Urinary bladder (tissue), 4 donors: Measurements from ENCODE around the gene SOWAHA. TPM values are rescaled to one million over a fixed set of nuclear protein-coding genes. Genes with fewer than 3 reads are reported as not detected.
"Not testable (repeated sequence)": the region's sequence is repeated elsewhere in the genome, so short reads cannot be mapped to it uniquely, and the experiment has no call there.

Source experiments
- DNase-seq: peaks from one replicate; pipeline ENCODE4 v3.0.0-alpha.2; 2015; ENCODE audit errors: extremely low spot score
- H3K27ac ChIP-seq: one replicate; pipeline ENCODE4 v1.5.1; 2013; ENCODE audit warnings: low read depth, mild to moderate bottlenecking, moderate library complexity
- H3K36me3 ChIP-seq: one replicate; pipeline ENCODE4 v1.6.1; 2013; ENCODE audit warnings: mild to moderate bottlenecking, moderate library complexity; ENCODE audit not compliant: insufficient read depth
- H3K4me1 ChIP-seq: one replicate; pipeline ENCODE4 v1.6.1; 2013; ENCODE audit warnings: mild to moderate bottlenecking, moderate library complexity; ENCODE audit not compliant: insufficient read depth
- H3K4me3 ChIP-seq: one replicate; pipeline ENCODE4 v1.5.1; 2013; ENCODE audit warnings: low read depth, low read length
- WGBS: extraction: QIAGEN DNeasy Blood & Tissue Kit; methylation state at CpG from one replicate; pipeline ENCODE4 v1.1.7; 2013; 5-methylcytosine and 5-hydroxymethylcytosine counted together
- polyA plus RNA-seq: library from polyadenylated mRNA; stranded (reverse); fragments of 200-250 nt; gene quantifications from one replicate; pipeline ENCODE4 v1.2.3, GENCODE V29; 2013
- total RNA-seq: library from RNA; depleted of rRNA; stranded (reverse); fragments of >200 nt; gene quantifications from one replicate; pipeline ENCODE4 v1.2.3, GENCODE V29; 2014
- donor health status: healthy with polysubstance abuse.
- donor health status: healthy.

Gene SOWAHA
- total and polyA plus RNA-seq, 2 donors, result 0.48 to 0.65 TPM

DNA sequence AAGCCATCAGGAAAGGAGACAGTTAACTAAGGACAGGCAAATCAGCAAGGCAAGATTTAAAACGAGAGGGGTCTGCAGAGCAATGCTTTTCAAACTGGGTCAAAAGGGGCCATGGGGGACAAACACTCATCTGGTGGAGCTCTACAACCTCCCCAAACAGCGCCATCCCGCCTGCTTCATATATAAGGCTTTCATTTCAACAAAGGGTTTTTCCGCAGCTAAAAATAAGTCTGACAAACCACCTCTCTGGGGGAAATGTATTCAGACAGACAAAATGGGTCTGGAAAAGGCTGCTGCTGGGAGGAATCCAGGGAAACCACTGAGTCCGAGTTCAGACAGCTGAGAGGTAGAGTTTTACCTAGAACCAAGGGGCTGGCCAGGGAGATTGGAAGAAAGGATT, 27.7 kb upstream of the SOWAHA start:
- no peak overlapping the region for H3K4me3 ChIP-seq
- 59% methylated on average over 5 of the region's 5 CpGs for WGBS
- no peak for DNase-seq
- H3K36me3 ChIP-seq, result no peaks in the 10 kb centered on the region
- no peaks in the 10 kb centered on the region for H3K4me1 ChIP-seq
- no peak overlapping the region for H3K27ac ChIP-seq

- Histone ChIP-seq H3K4me1 (no peaks in the 10 kb centered on the region), H3K4me3 (no peak overlapping the region), H3K27ac (no peak overlapping the region), H3K36me3 (no peaks in the 10 kb centered on the region)
- 91% methylated on average over 4 of the region's 4 CpGs for WGBS
- no peak for DNase-seq
Measured at GRCh38 chr5:132785864-132786263, 27.2 kb upstream of the SOWAHA start.

DNA sequence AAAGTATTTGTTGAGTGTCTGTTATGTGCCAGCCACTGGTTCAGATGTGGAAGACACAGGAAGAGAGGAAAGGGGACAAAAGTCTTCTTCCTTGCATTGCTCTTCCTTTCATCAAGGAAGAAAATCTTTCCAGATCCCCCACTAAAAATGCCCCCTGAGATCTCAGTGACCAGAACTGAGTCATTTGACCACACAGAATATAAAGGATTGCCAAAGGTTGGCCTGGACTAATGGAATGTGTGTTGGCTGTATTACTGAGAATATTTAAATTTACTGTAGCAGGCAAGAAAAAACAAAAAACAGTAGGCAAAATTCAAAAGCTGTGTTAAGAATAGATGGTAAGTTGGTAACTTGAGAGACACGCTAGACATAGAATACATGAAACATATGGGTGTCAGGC, 26.0 kb upstream of the SOWAHA start:
- Histone ChIP-seq H3K4me3 (no peak overlapping the region), H3K27ac (no peak overlapping the region), H3K36me3 (no peaks in the 10 kb centered on the region), H3K4me1 (no peaks in the 10 kb centered on the region)
- WGBS, result 97% methylated on average over 1 of the region's 1 CpG
- no peak for DNase-seq

GRCh38 chr5:132788508-132788907, 24.6 kb upstream of the SOWAHA start:
- no peak overlapping the region for H3K27ac ChIP-seq
- DNase-seq, result no peak
- no peak overlapping the region for H3K4me3 ChIP-seq
- 95% methylated on average over 1 of the region's 1 CpG for WGBS
- H3K36me3 ChIP-seq, result no peaks in the 10 kb centered on the region
- H3K4me1 ChIP-seq, result no peaks in the 10 kb centered on the region

GRCh38 chr5:132788990-132789886, 23.9 kb upstream of the SOWAHA start:
- WGBS, result 78% methylated on average over 8 of the region's 8 CpGs
- no peaks in the 10 kb centered on the region for H3K4me1 ChIP-seq
- H3K36me3 ChIP-seq, result no peaks in the 10 kb centered on the region
- no peak for DNase-seq
- H3K27ac ChIP-seq, result no peak overlapping the region
- no peak overlapping the region for H3K4me3 ChIP-seq

DNA sequence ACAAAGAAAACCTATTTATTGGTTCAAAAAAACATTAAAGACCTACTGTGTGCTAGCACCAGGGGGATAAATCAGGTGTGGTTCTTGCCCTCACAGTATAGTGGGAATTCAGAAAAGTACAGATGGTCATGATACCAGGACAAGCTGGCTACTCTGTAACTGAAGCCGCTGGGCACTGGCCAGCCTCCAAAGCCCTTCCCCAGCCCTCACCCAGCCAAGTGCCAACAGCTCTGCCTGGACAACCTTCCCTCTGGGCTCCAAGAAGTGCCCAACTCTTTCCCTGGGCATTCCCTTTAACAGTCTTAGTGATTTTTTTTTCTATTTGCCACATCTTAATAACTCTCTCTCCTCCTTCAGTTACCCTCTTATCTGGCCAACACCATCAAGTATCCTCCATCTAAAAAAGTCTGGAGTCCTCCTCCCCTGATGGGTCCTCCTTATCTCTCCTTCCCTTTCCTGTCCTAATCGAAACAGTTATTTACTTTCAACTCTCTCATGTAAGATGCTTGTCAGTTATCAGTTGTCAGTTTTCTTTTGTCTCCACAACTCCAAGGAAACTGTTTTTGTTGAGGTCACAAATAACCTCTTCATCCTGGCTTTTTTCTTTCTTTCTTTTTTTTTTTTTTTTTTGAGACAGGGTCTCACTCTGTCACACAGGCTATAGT, 22.8 kb upstream of the SOWAHA start:
- Histone ChIP-seq H3K36me3 (no peaks in the 10 kb centered on the region), H3K4me3 (no peak overlapping the region), H3K4me1 (no peaks in the 10 kb centered on the region), H3K27ac (no peak overlapping the region)
- no peak for DNase-seq
- WGBS, result 59% methylated on average over 2 of the region's 2 CpGs

DNA sequence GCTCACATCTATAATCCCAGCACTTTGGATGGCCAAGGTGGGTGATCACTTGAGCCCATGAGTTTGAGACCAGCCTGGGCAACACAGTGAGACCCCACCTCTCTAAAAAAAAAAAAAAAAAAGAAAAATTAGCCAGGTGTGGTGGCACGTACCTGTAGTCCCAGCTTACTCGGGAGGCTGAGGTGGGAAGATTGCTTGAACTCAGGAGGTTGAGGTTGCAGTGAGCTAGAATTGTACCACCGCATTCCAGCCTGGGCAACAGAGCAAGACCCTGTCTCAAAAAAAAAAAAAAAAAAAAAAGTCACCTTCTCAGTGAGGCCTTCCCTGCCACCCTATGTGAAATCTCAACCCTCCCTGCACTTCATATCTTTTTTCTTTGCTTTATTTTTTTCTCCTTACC, 22.1 kb upstream of the SOWAHA start:
- Histone ChIP-seq H3K27ac (no peak overlapping the region), H3K4me1 (no peaks in the 10 kb centered on the region), H3K36me3 (no peaks in the 10 kb centered on the region), H3K4me3 (no peak overlapping the region)
- 95% methylated on average over 3 of the region's 3 CpGs for WGBS
- no peak for DNase-seq

- 42% methylated on average over 2 of the region's 2 CpGs for WGBS
- no peaks in the 10 kb centered on the region for H3K4me1 ChIP-seq
- H3K36me3 ChIP-seq, result no peaks in the 10 kb centered on the region
- no peak for DNase-seq
- no peak overlapping the region for H3K4me3 ChIP-seq
- no peak overlapping the region for H3K27ac ChIP-seq
Measured at GRCh38 chr5:132797651-132798050, 15.5 kb upstream of the SOWAHA start.

- 73% methylated on average over 2 of the region's 2 CpGs for WGBS
- no peak overlapping the region for H3K4me3 ChIP-seq
- H3K36me3 ChIP-seq, result no peaks in the 10 kb centered on the region
- no peaks in the 10 kb centered on the region for H3K4me1 ChIP-seq
- DNase-seq, result no peak
- no peak overlapping the region for H3K27ac ChIP-seq
Measured at GRCh38 chr5:132799392-132799791, 13.7 kb upstream of the SOWAHA start.

DNA sequence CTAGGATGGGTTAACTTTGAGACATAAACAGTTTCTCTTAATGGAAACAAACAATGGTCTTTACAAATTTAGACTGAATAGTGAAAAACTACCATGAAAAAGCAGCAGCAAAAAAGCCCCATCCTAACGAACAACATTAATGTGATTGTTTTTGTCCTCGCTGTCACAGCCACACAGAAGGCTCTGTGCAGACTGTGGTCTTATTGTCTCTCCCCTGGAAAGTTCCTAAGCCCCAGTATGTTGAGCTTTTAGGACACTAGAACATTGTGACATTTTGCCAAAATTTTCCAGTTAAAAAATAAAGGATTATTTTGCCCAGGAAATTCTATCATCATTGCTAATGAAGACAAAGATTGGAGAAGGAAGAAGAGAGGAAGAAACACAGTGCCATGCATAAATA, 12.6 kb upstream of the SOWAHA start:
- DNase-seq, result no peak
- H3K27ac ChIP-seq, result no peak overlapping the region
- H3K36me3 ChIP-seq, result no peaks in the 10 kb centered on the region
- no peak overlapping the region for H3K4me3 ChIP-seq
- WGBS, result 77% methylated on average over 2 of the region's 2 CpGs
- H3K4me1 ChIP-seq, result no peaks in the 10 kb centered on the region

- no peaks in the 10 kb centered on the region for H3K36me3 ChIP-seq
- no peak overlapping the region for H3K4me3 ChIP-seq
- H3K27ac ChIP-seq, result no peak overlapping the region
- H3K4me1 ChIP-seq, result no peaks in the 10 kb centered on the region
- WGBS, result 79% methylated on average over 5 of the region's 5 CpGs
- DNase-seq, result no peak
Measured at GRCh38 chr5:132802044-132802684, 10.9 kb upstream of the SOWAHA start.

DNA sequence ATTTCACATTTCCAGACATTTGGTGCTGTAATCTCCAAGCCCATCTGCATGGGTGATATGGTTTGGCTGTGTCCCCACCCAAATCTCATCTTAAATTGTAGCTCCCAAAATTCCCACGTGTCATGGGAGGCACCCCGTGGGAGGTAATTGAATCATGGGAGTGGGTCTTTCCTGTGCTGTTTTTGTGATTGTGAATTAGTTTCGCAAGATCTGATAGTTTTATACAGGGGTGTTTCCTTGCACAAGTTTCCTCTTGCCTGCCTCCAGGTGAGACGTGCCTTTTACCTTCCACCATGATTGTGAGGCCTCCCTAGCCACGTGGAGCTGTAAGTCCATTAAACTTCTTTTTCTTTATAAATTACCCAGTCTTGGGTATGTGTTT, 10.4 kb upstream of the SOWAHA start:
- not testable (repeated sequence) for H3K4me1 ChIP-seq, H3K4me3 ChIP-seq, H3K27ac ChIP-seq, DNase-seq, H3K36me3 ChIP-seq
- 76% methylated on average over 5 of the region's 5 CpGs for WGBS

GRCh38 chr5:132804219-132804618, 8.9 kb upstream of the SOWAHA start:
- not testable (repeated sequence) for H3K4me1 ChIP-seq
- 84% methylated on average over 1 of the region's 1 CpG for WGBS

DNA sequence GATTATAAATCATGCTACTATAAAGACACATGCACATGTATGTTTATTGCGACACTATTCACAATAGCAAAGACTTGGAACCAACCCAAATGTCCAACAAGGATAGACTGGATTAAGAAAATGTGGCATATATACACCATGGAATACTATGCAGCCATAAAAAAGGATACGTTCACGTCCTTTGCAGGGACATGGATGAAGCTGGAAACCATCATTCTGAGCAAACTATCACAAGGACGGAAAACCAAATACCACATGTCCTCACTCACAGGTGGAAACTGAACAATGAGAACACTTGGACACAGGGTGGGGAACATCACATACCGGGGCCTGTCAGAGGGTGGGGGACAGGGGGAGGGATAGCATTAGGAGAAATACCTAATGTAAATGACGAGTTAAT, 7.2 kb upstream of the SOWAHA start:
- DNase-seq, H3K4me3 ChIP-seq, H3K36me3 ChIP-seq, H3K27ac ChIP-seq, H3K4me1 ChIP-seq: not testable (repeated sequence)
- 94% methylated on average over 6 of the region's 6 CpGs for WGBS

More at GRCh38 chr5:132804219-132804618, 8.9 kb upstream of the SOWAHA start:
- DNase-seq, H3K4me3 ChIP-seq, H3K27ac ChIP-seq, H3K36me3 ChIP-seq: not testable (repeated sequence)
